ENCODE data around the gene NPAS3.

DNA sequence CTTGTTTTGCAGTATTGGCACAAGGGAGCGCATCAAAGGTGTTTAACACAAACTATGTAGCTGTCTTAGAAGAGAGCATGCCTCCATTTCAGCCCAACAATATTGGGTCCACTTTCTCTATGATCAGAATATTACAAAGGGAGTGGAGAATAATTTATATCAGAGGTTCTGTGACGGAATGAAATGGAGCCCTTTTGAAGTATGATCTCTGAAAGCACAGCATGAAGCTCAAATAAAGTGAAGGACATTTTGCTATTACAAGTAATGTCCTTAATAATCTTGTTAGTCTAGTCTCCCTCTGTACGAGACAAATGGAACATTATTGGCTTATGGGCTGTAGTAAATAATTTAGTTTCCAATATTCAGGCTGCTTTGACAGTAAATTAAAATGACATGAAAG, 302.7 kb downstream of the NPAS3 start:
- TF ChIP-seq CTCF (IDR thresholded peaks at IDR 0.05) (no peak), ZFX (IDR thresholded peaks at IDR 0.05; ENCODE audit: borderline replicate concordance) (no peak)

All from 22Rv1 (cell line).